ENCODE results near the gene COL5A3. TPM values are rescaled to one million over a fixed set of nuclear protein-coding genes. Genes with fewer than 3 reads are reported as not detected.

COL5A3 gene
- total RNA-seq, 4 donors from 2014 or later: 5.7 to 9.8 (median 6.6) TPM

- in situ Hi-C loops (cut with MboI; ENCODE audit: low sequenced_read_pairs in 4 of 4): no loop called here
- H3K4me3 ChIP-seq: no peak overlapping the region
- no peak for ATAC-seq
- peaks cover 0 to 4% of the 10 kb centered on the region in 2 donors for H3K4me1 ChIP-seq
- no peaks in the 10 kb centered on the region for H3K36me3 ChIP-seq
- no peak overlapping the region for H3K27ac ChIP-seq
- no peak for TF ChIP-seq POLR2A (IDR thresholded peaks at IDR 0.05)
- TF ChIP-seq CTCF (IDR thresholded peaks at IDR 0.05 in 4 of 5, conservative IDR thresholded peaks at IDR 0.05 in 1 of 5): no peak
- no peak for DNase-seq
- peaks cover 25 to 31% (median 30%) of the 10 kb centered on the region in 3 donors for H3K27me3 ChIP-seq
- H3K9me3 ChIP-seq: no peaks in the 10 kb centered on the region
- intact Hi-C loops (cut with DNase I; ENCODE audit: low total_unique reads): no loop called here
These were observed 99.7 kb downstream of the COL5A3 start for GRCh38 chr19:9910625-9911024.

Small RNA genes within 50 kb of the gene (microRNA-seq; reads per million reads assigned to microRNA genes)
- gene MIR5589 (ENCODE audit: borderline replicate concordance in 2 of 2): 0 reads per million in 2 donors

Other genes starting within 250 kb of the COL5A3 start
- gene ZNF846, start 241.8 kb downstream of the COL5A3 start, total RNA-seq: 1 to 10 TPM in 3 of 4 donors, under 1 TPM in 1; 0.63 to 5.0 (median 2.1) TPM
- gene FBXL12, start 191.4 kb downstream of the COL5A3 start, total RNA-seq: 10 to 100 TPM in 3 of 4 donors, 1 to 10 TPM in 1; 7.6 to 28.4 (median 15.1) TPM
- gene UBL5, start 182.6 kb downstream of the COL5A3 start, total RNA-seq: 100 to 1,000 TPM; 388 to 612 (median 544) TPM
- gene PIN1, start 175.2 kb downstream of the COL5A3 start, total RNA-seq: 100 to 1,000 TPM in 2 of 4 donors, 10 to 100 TPM in 2; 83.9 to 111 (median 93.4) TPM
- under 1 TPM in 2 of 4 donors, not detected in 2; 0.25 to 0.78 TPM for gene OLFM2, start 74.0 kb downstream of the COL5A3 start, total RNA-seq
- not detected for gene RDH8, start 3.0 kb upstream of the COL5A3 start, total RNA-seq
- gene SHFL, start 75.8 kb upstream of the COL5A3 start, total RNA-seq: 10 to 100 TPM in 1 of 4 donors, 1 to 10 TPM in 3; 2.2 to 11.2 (median 2.8) TPM
- 1 to 10 TPM in 1 of 4 donors, not detected in 3; 4.0 TPM for gene ANGPTL6, start 92.2 kb upstream of the COL5A3 start, total RNA-seq
- 10 to 100 TPM; 30.5 to 42.3 (median 36.7) TPM for gene PPAN, start 95.9 kb upstream of the COL5A3 start, total RNA-seq
- gene P2RY11, start 101.2 kb upstream of the COL5A3 start, total RNA-seq: 1 to 10 TPM in 3 of 4 donors, not detected in 1; 2.4 to 4.3 (median 3.9) TPM
- gene EIF3G, start 109.4 kb upstream of the COL5A3 start, total RNA-seq: 100 to 1,000 TPM; 321 to 516 (median 354) TPM
- 10 to 100 TPM; 11.5 to 43.0 (median 17.7) TPM for gene DNMT1, start 184.4 kb upstream of the COL5A3 start, total RNA-seq
- gene S1PR2, start 220.8 kb upstream of the COL5A3 start, total RNA-seq: 1 to 10 TPM in 2 of 4 donors, under 1 TPM in 2; 0.56 to 2.2 (median 1.1) TPM
- gene MRPL4, start 241.7 kb upstream of the COL5A3 start, total RNA-seq: 100 to 1,000 TPM in 1 of 4 donors, 10 to 100 TPM in 3; 68.3 to 112 (median 84.4) TPM